Measurements from ENCODE around the gene FAM53C.
"Not testable (repeated sequence)": the region's sequence is repeated elsewhere in the genome, so short reads cannot be mapped to it uniquely, and the experiment has no call there.

FAM53C gene

DNA sequence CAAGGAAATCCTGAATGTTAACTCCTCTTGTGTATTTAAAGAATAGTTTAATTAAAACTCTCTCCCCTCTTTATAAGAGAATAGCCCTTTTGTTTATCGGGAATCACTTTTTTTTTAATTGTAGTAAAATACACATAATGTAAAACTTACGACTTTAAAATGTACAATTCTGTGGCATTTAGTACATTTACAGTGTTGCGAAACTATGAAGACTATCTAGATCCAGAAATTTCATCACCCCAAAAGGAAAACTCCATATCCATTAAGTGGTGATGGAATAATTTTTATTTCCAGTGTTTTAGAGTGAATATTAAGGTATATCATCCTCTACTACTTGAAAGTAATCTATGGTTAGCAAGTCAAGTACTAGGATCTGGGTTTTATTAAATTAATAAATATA, 51.3 kb downstream of the FAM53C start:
- TF ChIP-seq, protein P1, sequence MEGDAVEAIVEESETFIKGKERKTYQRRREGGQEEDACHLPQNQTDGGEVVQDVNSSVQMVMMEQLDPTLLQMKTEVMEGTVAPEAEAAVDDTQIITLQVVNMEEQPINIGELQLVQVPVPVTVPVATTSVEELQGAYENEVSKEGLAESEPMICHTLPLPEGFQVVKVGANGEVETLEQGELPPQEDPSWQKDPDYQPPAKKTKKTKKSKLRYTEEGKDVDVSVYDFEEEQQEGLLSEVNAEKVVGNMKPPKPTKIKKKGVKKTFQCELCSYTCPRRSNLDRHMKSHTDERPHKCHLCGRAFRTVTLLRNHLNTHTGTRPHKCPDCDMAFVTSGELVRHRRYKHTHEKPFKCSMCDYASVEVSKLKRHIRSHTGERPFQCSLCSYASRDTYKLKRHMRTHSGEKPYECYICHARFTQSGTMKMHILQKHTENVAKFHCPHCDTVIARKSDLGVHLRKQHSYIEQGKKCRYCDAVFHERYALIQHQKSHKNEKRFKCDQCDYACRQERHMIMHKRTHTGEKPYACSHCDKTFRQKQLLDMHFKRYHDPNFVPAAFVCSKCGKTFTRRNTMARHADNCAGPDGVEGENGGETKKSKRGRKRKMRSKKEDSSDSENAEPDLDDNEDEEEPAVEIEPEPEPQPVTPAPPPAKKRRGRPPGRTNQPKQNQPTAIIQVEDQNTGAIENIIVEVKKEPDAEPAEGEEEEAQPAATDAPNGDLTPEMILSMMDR (IDR thresholded peaks at IDR 0.05; ENCODE audit: borderline replicate concordance, extremely low read depth, low read length, poor library complexity, severe bottlenecking), result no peak
- TF ChIP-seq EZH2 (IDR thresholded peaks at IDR 0.05; ENCODE audit: borderline replicate concordance, low read depth, low read length, severe bottlenecking), result no peak
- Histone ChIP-seq H3K9ac (ENCODE audit: low read depth, low read length) (no peak overlapping the region), H3K79me2 (ENCODE audit: insufficient read depth, low read length) (no peaks in the 10 kb centered on the region), H3K27me3 (ENCODE audit: insufficient read depth, low read length, poor library complexity) (no peaks in the 10 kb centered on the region), H3K9me3 (ENCODE audit: insufficient read depth, low read length, severe bottlenecking) (no peaks in the 10 kb centered on the region), H3K4me3 (ENCODE audit: low read depth in 1 of 2, low read length in 2 of 2) (no peak overlapping the region), H2AFZ (ENCODE audit: low read depth, low read length) (no peak overlapping the region), H3K27ac (ENCODE audit: low read length) (no peak overlapping the region), H3K4me2 (ENCODE audit: insufficient read depth, low read length) (no peak overlapping the region), H3K36me3 (ENCODE audit: insufficient read depth, low read length) (peaks cover 86% of the 10 kb centered on the region), H3K4me1 (ENCODE audit: insufficient read depth, low read length) (no peaks in the 10 kb centered on the region), H4K20me1 (ENCODE audit: insufficient read depth, low read length) (no peaks in the 10 kb centered on the region)
- no peak for DNase-seq
- no peak for ATAC-seq (ENCODE audit: insufficient read depth, low read depth)

- H3K9ac ChIP-seq (ENCODE audit: low read depth, low read length); H4K20me1 ChIP-seq (ENCODE audit: insufficient read depth, low read length); H3K27ac ChIP-seq (ENCODE audit: low read length); DNase-seq; H3K79me2 ChIP-seq (ENCODE audit: insufficient read depth, low read length); H3K4me2 ChIP-seq (ENCODE audit: insufficient read depth, low read length); H2AFZ ChIP-seq (ENCODE audit: low read depth, low read length); H3K9me3 ChIP-seq (ENCODE audit: insufficient read depth, low read length, severe bottlenecking); H3K4me3 ChIP-seq (ENCODE audit: low read depth in 1 of 2, low read length in 2 of 2); H3K4me1 ChIP-seq (ENCODE audit: insufficient read depth, low read length); ATAC-seq (ENCODE audit: insufficient read depth, low read depth); H3K27me3 ChIP-seq (ENCODE audit: insufficient read depth, low read length, poor library complexity): not testable (repeated sequence)
- peaks cover 88% of the 10 kb centered on the region for H3K36me3 ChIP-seq (ENCODE audit: insufficient read depth, low read length)
Measured at GRCh38 chr5:138389911-138390310, 51.8 kb downstream of the FAM53C start.

- peaks cover 83% of the 10 kb centered on the region for H3K36me3 ChIP-seq (ENCODE audit: insufficient read depth, low read length)
- TF ChIP-seq, protein P1 (IDR thresholded peaks at IDR 0.05; ENCODE audit: borderline replicate concordance, extremely low read depth, low read length, poor library complexity, severe bottlenecking), result no peak
- no peak for TF ChIP-seq EZH2 (IDR thresholded peaks at IDR 0.05; ENCODE audit: borderline replicate concordance, low read depth, low read length, severe bottlenecking)
- ATAC-seq (ENCODE audit: insufficient read depth, low read depth) (no peak), DNase-seq (no peak)
- H3K27me3 ChIP-seq (ENCODE audit: insufficient read depth, low read length, poor library complexity), result no peaks in the 10 kb centered on the region
- no peaks in the 10 kb centered on the region for H3K79me2 ChIP-seq (ENCODE audit: insufficient read depth, low read length)
- H2AFZ ChIP-seq (ENCODE audit: low read depth, low read length), result no peak overlapping the region
- no peaks in the 10 kb centered on the region for H3K4me1 ChIP-seq (ENCODE audit: insufficient read depth, low read length)
- H4K20me1 ChIP-seq (ENCODE audit: insufficient read depth, low read length), result no peaks in the 10 kb centered on the region
- H3K9ac ChIP-seq (ENCODE audit: low read depth, low read length), result no peak overlapping the region
- no peak overlapping the region for H3K4me2 ChIP-seq (ENCODE audit: insufficient read depth, low read length)
- H3K4me3 ChIP-seq (ENCODE audit: low read depth in 1 of 2, low read length in 2 of 2), result no peak overlapping the region
- no peaks in the 10 kb centered on the region for H3K9me3 ChIP-seq (ENCODE audit: insufficient read depth, low read length, severe bottlenecking)
- H3K27ac ChIP-seq (ENCODE audit: low read length), result no peak overlapping the region
Measured at GRCh38 chr5:138391859-138392386, 53.9 kb downstream of the FAM53C start.
